ENCODE measurements around the gene C11orf98. TPM values are rescaled to one million over a fixed set of nuclear protein-coding genes. Genes with fewer than 3 reads are reported as not detected.

C11orf98 gene
- total and polyA plus RNA-seq, 2 of the 13 experiments (the other 11 are each of a cell fraction or from before 2014, with no cell fraction given), result 30.4 to 91.8 TPM

GRCh38 chr11:62621567-62622470 lies 43.2 kb downstream of the C11orf98 start, which contains the start of gene B3GAT3 (continued):
- TF ChIP-seq NAIF1 (CRISPR knock-in tag; IDR thresholded peaks at IDR 0.05; ENCODE audit: borderline replicate concordance) (no peak), ZNF510 (CRISPR knock-in tag; IDR thresholded peaks at IDR 0.05; ENCODE audit: low read depth) (no peak), FOSL2 (CRISPR knock-in tag; IDR thresholded peaks at IDR 0.05) (peak; percentile 75), EED (CRISPR knock-in tag; IDR thresholded peaks at IDR 0.05) (peak; percentile 88), ZNF605 (CRISPR knock-in tag; IDR thresholded peaks at IDR 0.05) (peak; percentile 95), HNF4A (CRISPR knock-in tag; IDR thresholded peaks at IDR 0.05) (peak; percentile 22; the same call in 1 of the 2 replicates), FOXK1 (CRISPR knock-in tag; IDR thresholded peaks at IDR 0.05; ENCODE audit: borderline replicate concordance, low read depth) (peak; percentile 65; the same call in 1 of the 2 replicates), ZNF75D (CRISPR knock-in tag; IDR thresholded peaks at IDR 0.05; ENCODE audit: borderline replicate concordance) (no peak), MEF2D (CRISPR knock-in tag; IDR thresholded peaks at IDR 0.05) (peak; percentile 59; the same call in 1 of the 2 replicates), FOXA3 (CRISPR knock-in tag; IDR thresholded peaks at IDR 0.05) (peak; percentile 71), ZSCAN30 (CRISPR knock-in tag; IDR thresholded peaks at IDR 0.05) (no peak), ZNF556 (CRISPR knock-in tag; IDR thresholded peaks at IDR 0.05; ENCODE audit: borderline replicate concordance) (0 out of 2 replicates have a peak, but pooled peaks have one; percentile 53), ZFP1 (CRISPR knock-in tag; IDR thresholded peaks at IDR 0.05) (peak; percentile 34; the same call in 1 of the 2 replicates), RNF2 (conservative IDR thresholded peaks at IDR 0.05; ENCODE audit: low read depth) (0 out of 2 replicates have a peak, but pooled peaks have one; percentile 64), CHCHD3 (CRISPR knock-in tag; IDR thresholded peaks at IDR 0.05) (no peak), PHF20 (CRISPR knock-in tag; IDR thresholded peaks at IDR 0.05) (peak; percentile 92), NCOA5 (CRISPR knock-in tag; IDR thresholded peaks at IDR 0.05) (no peak)
- TF ChIP-seq, protein P1, sequence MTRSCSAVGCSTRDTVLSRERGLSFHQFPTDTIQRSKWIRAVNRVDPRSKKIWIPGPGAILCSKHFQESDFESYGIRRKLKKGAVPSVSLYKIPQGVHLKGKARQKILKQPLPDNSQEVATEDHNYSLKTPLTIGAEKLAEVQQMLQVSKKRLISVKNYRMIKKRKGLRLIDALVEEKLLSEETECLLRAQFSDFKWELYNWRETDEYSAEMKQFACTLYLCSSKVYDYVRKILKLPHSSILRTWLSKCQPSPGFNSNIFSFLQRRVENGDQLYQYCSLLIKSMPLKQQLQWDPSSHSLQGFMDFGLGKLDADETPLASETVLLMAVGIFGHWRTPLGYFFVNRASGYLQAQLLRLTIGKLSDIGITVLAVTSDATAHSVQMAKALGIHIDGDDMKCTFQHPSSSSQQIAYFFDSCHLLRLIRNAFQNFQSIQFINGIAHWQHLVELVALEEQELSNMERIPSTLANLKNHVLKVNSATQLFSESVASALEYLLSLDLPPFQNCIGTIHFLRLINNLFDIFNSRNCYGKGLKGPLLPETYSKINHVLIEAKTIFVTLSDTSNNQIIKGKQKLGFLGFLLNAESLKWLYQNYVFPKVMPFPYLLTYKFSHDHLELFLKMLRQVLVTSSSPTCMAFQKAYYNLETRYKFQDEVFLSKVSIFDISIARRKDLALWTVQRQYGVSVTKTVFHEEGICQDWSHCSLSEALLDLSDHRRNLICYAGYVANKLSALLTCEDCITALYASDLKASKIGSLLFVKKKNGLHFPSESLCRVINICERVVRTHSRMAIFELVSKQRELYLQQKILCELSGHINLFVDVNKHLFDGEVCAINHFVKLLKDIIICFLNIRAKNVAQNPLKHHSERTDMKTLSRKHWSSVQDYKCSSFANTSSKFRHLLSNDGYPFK (CRISPR knock-in tag; IDR thresholded peaks at IDR 0.05; ENCODE audit: borderline replicate concordance), result peak; percentile 85; the same call in 1 of the 2 replicates
- TF ChIP-seq, protein P2, sequence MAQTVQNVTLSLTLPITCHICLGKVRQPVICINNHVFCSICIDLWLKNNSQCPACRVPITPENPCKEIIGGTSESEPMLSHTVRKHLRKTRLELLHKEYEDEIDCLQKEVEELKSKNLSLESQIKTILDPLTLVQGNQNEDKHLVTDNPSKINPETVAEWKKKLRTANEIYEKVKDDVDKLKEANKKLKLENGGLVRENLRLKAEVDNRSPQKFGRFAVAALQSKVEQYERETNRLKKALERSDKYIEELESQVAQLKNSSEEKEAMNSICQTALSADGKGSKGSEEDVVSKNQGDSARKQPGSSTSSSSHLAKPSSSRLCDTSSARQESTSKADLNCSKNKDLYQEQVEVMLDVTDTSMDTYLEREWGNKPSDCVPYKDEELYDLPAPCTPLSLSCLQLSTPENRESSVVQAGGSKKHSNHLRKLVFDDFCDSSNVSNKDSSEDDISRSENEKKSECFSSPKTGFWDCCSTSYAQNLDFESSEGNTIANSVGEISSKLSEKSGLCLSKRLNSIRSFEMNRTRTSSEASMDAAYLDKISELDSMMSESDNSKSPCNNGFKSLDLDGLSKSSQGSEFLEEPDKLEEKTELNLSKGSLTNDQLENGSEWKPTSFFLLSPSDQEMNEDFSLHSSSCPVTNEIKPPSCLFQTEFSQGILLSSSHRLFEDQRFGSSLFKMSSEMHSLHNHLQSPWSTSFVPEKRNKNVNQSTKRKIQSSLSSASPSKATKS (CRISPR knock-in tag; IDR thresholded peaks at IDR 0.05), result no peak
- TF ChIP-seq, protein P3, sequence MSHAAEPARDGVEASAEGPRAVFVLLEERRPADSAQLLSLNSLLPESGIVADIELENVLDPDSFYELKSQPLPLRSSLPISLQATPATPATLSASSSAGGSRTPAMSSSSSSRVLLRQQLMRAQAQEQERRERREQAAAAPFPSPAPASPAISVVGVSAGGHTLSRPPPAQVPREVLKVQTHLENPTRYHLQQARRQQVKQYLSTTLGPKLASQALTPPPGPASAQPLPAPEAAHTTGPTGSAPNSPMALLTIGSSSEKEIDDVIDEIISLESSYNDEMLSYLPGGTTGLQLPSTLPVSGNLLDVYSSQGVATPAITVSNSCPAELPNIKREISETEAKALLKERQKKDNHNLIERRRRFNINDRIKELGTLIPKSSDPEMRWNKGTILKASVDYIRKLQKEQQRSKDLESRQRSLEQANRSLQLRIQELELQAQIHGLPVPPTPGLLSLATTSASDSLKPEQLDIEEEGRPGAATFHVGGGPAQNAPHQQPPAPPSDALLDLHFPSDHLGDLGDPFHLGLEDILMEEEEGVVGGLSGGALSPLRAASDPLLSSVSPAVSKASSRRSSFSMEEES (CRISPR knock-in tag; IDR thresholded peaks at IDR 0.05), result peak; percentile 82

Measured in HepG2 (cell line).